ACC112 (cell line): ENCODE data around the gene HIC2.
"Not testable (repeated sequence)": the region's sequence is repeated elsewhere in the genome, so short reads cannot be mapped to it uniquely, and the experiment has no call there.

ENCODE experiments used
- H2AFZ ChIP-seq: fragments of 200-600 bp; sonication (generic); one replicate; pipeline ENCODE4 v1.6.0; 2017; ENCODE audit warnings: antibody characterized with exemption, low read length; ENCODE audit not compliant: unreplicated experiment
- H3K27ac ChIP-seq: fragments of 200-600 bp; sonication (generic); 2 replicates; pipeline ENCODE4 v1.5.1; 2014; ENCODE audit warnings: low read depth, mild to moderate bottlenecking, antibody characterized with exemption, low read length, moderate library complexity
- H3K27me3 ChIP-seq: fragments of 200-600 bp; sonication (generic); 2 replicates; pipeline ENCODE4 v1.6.1; 2014; ENCODE audit warnings: mild to moderate bottlenecking, antibody characterized with exemption, low read length, moderate library complexity, mixed read lengths; ENCODE audit not compliant: insufficient read depth
- H3K36me3 ChIP-seq: fragments of 200-600 bp; sonication (generic); 2 replicates; pipeline ENCODE4 v1.6.1; 2016; ENCODE audit warnings: mild to moderate bottlenecking, antibody characterized with exemption, low read length, moderate library complexity, mixed read lengths; ENCODE audit not compliant: insufficient read depth
- H3K4me1 ChIP-seq: fragments of 200-600 bp; sonication (generic); one replicate; pipeline ENCODE4 v1.6.1; 2016; ENCODE audit warnings: low read length, mixed read lengths; ENCODE audit not compliant: insufficient read depth, unreplicated experiment, control insufficient read depth
- H3K4me3 ChIP-seq: fragments of 200-600 bp; sonication (generic); 2 replicates; pipeline ENCODE4 v1.5.1; 2014; ENCODE audit warnings: mild to moderate bottlenecking, low read depth, low read length
- H3K79me2 ChIP-seq: fragments of 200-600 bp; sonication (generic); one replicate; pipeline ENCODE4 v1.6.0; 2016; ENCODE audit warnings: low read length; ENCODE audit not compliant: control insufficient read depth, unreplicated experiment, insufficient read depth

The HIC2 gene

DNA sequence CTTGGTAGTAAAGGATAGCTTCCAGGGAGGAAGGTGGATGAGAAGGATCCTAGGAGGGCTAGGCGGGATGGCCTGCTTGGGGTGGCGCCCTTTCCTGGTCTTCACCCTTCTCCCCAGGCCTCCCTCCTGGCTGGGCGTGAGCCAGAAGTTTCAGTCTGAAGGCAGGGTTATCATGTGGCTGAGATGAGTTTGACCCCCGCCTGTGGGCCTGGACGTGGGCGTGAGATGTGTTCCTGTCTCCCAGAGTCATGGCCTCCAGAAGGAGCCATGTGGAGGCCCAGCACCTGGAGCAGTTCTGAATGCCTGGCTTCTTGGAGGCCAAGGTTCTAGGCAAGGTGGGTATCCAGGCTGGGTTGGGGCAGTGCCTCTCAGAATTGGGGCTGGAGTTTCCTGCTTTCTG lies 20.8 kb downstream of the HIC2 start:
- H3K36me3 ChIP-seq, H3K4me1 ChIP-seq, H3K79me2 ChIP-seq, H3K4me3 ChIP-seq, H3K27me3 ChIP-seq, H2AFZ ChIP-seq, H3K27ac ChIP-seq: not testable (repeated sequence)

DNA sequence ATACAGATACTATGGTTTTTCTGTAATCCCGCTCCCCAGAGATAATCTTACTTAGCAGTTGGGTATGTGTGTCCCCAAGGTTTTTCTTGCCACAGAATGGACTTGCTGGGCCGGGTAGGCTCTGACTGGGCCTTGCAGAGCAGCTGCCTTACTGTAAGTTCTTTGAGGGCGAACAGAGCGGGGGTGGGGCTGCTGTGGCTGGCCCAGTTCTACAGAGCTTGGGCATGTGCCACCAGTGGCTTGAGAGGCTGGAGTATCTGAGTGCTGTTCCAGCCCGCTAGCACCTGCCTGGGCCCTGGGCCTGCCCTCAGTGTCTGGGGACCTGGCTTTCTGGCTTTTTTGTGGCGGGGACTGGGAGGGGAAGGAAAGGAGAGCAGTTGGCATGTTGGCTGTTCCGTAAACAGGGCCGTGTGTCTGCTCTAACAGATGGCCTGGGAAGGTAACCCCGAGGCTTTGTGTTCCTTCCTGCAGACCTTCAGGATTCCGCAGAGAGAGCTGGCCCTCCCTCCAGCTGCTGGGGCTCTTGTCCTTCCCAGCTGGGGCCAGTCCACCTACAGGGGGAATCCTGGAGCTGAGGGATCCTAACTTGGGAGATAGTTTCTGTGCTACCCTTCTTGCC lies 23.0 kb downstream of the HIC2 start:
- not testable (repeated sequence) for H3K4me3 ChIP-seq, H3K79me2 ChIP-seq, H3K36me3 ChIP-seq, H3K4me1 ChIP-seq, H2AFZ ChIP-seq, H3K27ac ChIP-seq, H3K27me3 ChIP-seq

DNA sequence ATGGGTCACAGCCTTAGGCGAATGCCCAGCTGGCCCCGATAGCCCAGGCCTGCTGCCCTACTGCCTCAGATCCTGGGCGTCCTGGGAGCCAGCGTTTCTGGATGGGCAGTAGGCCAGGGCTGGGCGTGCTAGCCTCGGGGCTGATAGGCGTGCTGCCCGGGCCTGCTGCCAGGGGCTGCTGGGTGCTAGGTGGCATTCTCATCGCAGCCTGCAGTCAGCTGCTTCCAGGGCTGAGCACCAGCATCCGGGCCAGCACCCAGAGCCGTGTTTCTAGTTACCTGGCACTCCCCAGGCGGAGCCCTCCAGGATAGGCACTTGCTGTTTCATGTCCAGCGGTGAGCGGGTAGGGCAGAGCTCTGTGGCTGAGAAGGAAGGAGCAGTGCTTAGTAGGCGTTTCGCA lies 23.5 kb downstream of the HIC2 start:
- H3K4me1 ChIP-seq, H3K27me3 ChIP-seq, H3K4me3 ChIP-seq, H3K79me2 ChIP-seq, H3K27ac ChIP-seq, H2AFZ ChIP-seq, H3K36me3 ChIP-seq: not testable (repeated sequence)

DNA sequence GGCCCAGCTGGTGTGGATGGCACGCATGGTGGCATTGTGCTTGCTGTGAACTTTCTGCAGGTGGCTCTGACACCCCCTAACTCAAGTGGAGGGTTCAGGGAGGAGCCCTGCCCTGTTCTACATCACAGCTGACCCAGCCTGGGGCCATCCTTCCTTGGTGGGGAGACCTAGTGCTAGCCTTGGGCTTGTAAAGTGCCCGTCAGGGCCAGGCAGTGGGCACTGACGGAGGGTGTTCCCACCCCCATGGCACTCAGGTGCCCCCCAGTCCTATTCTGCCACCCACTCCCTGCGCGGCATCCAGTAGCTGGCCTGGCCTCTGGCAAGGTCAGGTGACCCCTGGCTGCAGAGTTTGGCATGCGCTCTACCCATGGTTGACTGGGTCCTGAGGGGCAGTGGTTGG lies 24.0 kb downstream of the HIC2 start:
- H2AFZ ChIP-seq, H3K36me3 ChIP-seq, H3K4me3 ChIP-seq, H3K4me1 ChIP-seq, H3K79me2 ChIP-seq, H3K27ac ChIP-seq, H3K27me3 ChIP-seq: not testable (repeated sequence)

DNA sequence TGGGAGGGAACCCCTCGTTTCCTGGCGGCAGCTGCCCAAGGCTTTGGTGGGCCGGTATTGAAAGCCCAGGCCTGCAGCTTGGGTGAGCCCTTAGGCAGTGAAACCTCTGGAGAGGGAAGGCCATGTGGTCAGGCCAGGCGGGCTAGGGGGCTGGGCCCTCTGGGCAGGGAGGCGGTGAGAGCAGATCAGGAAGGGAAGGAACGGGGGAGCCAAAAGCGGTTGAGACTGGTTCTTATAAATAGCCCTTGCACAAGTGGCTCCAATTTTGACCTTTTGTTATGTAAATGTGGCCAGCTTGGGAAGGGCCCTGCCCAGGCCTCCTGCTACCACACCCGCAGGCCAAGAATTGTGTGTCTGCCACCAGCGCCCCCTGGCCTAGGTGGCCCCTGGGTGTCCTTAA lies 25.0 kb downstream of the HIC2 start:
- not testable (repeated sequence) for H3K27ac ChIP-seq, H3K4me1 ChIP-seq, H3K4me3 ChIP-seq

DNA sequence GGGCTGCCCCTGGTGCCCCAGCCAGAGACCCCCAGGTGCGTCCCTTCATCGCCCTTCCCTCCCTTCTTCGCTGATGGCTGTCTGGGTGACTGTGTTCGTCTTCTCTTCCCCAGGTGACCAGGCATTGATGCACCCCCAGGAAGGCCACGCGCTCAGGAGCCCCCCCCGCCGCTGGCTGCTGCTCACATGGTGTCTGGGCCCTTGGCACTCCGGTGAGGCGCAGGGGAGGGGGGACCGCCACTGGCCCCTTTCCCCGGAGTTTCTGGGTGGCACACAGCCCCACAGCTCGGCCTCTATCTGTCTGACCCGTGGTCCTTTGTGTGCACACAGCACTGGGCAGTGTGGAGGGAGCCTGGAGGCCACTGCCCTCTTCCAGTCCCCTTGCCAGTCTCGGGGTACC lies 25.5 kb downstream of the HIC2 start:
- H3K4me1 ChIP-seq, H3K27me3 ChIP-seq, H2AFZ ChIP-seq, H3K79me2 ChIP-seq, H3K4me3 ChIP-seq, H3K36me3 ChIP-seq, H3K27ac ChIP-seq: not testable (repeated sequence)

More for the DNA sequence above, 25.0 kb downstream of the HIC2 start:
- H3K36me3 ChIP-seq, H3K79me2 ChIP-seq, H2AFZ ChIP-seq, H3K27me3 ChIP-seq: not testable (repeated sequence)

DNA sequence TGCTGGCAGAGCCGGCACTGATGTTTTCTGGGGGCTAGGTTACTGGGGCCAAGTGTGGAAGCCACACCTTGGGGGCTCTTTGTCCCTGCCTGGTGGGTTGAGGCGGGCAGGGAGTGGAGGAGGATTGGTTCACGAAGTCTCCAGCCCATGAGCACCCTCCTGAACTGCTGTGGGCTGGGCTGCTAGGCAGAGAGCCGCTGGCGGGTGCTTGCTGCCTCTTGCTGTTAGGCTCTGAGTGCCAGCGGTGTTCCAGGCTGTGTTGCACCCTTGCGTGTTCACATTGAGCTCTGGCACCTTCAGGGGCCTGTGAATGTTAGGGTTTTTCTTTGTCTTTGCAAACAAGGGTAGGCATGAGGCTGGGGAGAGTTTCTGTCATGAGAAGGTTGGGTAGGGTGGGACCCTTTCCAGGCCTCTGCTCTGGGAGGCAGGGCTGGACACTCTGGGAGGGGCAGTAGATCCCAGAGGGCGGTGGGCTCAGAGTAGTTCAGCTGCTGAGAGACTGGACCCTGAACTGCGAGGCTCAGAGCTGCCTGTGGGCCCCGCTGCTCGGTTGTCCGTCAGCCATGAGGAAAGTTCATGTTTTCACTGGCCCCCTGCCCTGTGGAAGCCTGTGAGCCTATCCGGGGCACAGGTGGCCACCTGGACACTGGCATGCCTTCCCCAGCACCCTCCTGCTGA lies 26.0 kb downstream of the HIC2 start:
- H3K27me3 ChIP-seq, result no peaks in the 10 kb centered on the region
- H3K4me3 ChIP-seq, result no peak overlapping the region
- no peaks in the 10 kb centered on the region for H3K79me2 ChIP-seq
- no peak overlapping the region for H2AFZ ChIP-seq
- no peaks in the 10 kb centered on the region for H3K4me1 ChIP-seq
- H3K27ac ChIP-seq, result no peak overlapping the region
- no peaks in the 10 kb centered on the region for H3K36me3 ChIP-seq

DNA sequence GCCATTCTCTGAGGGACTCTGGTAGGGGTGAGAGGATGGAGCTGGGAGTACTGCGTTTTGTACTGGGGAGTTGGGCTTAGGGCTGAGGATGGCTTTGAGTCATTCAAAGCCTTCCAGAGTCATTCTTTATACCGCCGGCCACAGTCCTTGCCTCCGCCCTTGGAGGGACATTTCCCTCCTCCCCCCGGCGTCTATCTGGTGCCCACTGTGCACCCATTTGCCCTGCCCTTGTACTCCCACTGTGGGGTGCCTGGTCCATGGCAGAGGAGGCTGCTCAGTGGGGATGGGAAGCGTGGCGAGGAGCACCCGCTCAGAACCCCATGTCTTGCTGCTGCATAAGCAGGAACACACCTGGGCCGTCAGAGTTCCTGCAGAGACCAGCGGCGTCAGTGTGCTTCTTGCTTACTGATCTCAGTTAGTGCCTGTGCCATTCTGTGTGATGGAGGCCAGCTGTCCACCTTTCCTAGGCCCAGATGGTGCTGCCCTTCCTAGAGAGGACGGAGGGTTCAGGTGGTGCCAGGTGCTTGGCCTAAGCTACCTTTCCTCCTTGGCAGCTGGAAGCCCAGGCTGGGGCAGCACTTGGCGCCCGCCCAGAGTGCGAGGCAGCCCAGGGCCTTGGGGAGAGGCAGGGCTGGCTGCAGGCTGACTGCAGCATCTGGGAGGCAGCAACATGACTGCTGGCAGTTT lies 26.7 kb downstream of the HIC2 start:
- Histone ChIP-seq H2AFZ (no peak overlapping the region), H3K36me3 (no peaks in the 10 kb centered on the region), H3K4me1 (no peaks in the 10 kb centered on the region), H3K27ac (no peak overlapping the region), H3K79me2 (no peaks in the 10 kb centered on the region), H3K4me3 (no peak overlapping the region), H3K27me3 (no peaks in the 10 kb centered on the region)

DNA sequence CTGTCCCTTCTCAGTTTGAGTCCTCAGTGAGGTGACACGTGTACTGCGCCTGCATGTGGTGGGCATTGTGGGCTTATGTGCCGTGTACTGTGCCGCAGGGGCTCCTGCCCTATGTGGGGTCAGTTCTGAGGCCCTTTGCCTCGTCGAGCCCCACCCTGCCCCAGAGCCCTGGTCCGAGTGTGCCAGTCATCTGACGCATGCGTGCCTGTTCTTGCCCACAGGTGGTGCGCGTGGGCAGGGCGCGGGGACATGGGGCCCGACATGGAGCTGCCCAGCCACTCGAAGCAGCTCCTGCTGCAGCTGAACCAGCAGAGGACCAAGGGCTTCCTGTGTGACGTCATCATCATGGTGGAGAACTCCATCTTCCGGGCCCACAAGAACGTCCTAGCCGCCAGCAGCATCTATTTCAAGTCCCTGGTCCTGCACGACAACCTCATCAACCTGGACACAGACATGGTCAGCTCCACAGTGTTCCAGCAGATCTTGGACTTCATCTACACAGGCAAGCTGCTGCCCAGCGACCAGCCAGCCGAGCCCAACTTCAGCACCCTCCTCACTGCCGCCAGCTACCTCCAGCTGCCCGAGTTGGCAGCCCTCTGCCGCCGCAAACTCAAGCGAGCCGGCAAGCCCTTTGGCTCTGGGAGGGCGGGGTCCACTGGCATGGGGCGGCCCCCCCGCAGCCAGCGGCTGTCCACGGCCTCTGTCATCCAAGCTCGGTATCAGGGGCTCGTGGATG lies 27.7 kb downstream of the HIC2 start:
- H3K36me3 ChIP-seq, result no peaks in the 10 kb centered on the region
- H3K27me3 ChIP-seq, result no peaks in the 10 kb centered on the region
- no peaks in the 10 kb centered on the region for H3K4me1 ChIP-seq
- H3K4me3 ChIP-seq, result no peak overlapping the region
- no peak overlapping the region for H3K27ac ChIP-seq
- H2AFZ ChIP-seq, result no peak overlapping the region
- H3K79me2 ChIP-seq, result no peaks in the 10 kb centered on the region

DNA sequence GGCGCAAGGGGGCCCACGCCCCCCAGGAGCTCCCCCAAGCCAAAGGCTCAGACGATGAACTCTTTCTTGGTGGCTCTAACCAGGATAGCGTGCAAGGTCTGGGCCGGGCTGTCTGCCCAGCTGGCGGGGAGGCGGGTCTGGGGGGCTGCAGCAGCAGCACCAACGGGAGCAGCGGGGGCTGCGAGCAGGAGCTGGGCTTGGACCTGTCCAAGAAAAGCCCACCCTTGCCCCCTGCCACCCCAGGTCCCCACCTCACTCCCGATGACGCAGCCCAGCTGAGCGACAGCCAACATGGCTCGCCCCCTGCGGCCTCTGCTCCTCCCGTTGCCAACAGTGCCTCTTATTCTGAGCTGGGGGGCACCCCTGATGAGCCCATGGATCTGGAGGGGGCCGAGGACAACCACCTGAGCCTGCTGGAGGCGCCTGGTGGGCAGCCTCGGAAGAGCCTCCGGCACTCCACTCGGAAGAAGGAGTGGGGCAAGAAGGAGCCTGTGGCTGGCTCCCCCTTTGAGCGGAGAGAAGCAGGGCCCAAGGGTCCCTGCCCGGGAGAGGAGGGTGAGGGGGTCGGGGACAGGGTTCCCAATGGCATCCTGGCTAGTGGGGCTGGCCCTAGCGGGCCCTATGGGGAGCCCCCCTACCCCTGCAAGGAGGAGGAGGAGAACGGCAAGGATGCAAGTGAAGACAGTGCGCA lies 28.4 kb downstream of the HIC2 start:
- no peaks in the 10 kb centered on the region for H3K36me3 ChIP-seq
- no peak overlapping the region for H3K27ac ChIP-seq
- H3K4me3 ChIP-seq, result no peak overlapping the region
- H3K4me1 ChIP-seq, result no peaks in the 10 kb centered on the region
- no peaks in the 10 kb centered on the region for H3K27me3 ChIP-seq
- no peaks in the 10 kb centered on the region for H3K79me2 ChIP-seq
- H2AFZ ChIP-seq, result no peak overlapping the region
